PC-3 (cell line): ENCODE data around the gene UQCC2. TPM values are rescaled to one million over a fixed set of nuclear protein-coding genes. Genes with fewer than 3 reads are reported as not detected.

Experiments used
- ATAC-seq: fragments of 200-7000 bp; cut with Tn5 transposase; 2 replicates; pipeline ENCODE4 v1.9.1; 2020; ENCODE audit warnings: mild to moderate bottlenecking, moderate library complexity
- BruUV-seq: library from RNA; stranded (reverse); fragments of 400-500 nt; replicated peaks from 2 replicates; lab custom pipeline; 2021; lab: Mats Ljungman, UMichigan
- CTCF ChIA-PET: fragments of 300-600 bp; sonication (Branson Sonifier 250); formaldehyde crosslinking; loops from one replicate; lab custom pipeline; 2022; ENCODE audit warnings: antibody characterized with exemption; lab: Charles Lee
- POLR2A ChIA-PET: fragments of 300-600 bp; sonication (Branson Sonifier 250); formaldehyde crosslinking; loops from one replicate; lab custom pipeline; 2022; ENCODE audit warnings: antibody characterized with exemption; ENCODE audit not compliant: unreplicated experiment; lab: Charles Lee
- DNase-seq: peaks from one replicate; pipeline ENCODE4 v3.0.0-alpha.2; 2015
- H2AFZ ChIP-seq: fragments of 300-600 bp; sonication (generic); 2 replicates; pipeline ENCODE4 v1.6.0; 2016; ENCODE audit warnings: antibody characterized with exemption, low read length
- H3F3A ChIP-seq: fragments of 300-600 bp; sonication (generic); one replicate; pipeline ENCODE4 v1.6.0; 2017; ENCODE audit warnings: antibody characterized with exemption, low read length, control low read depth, mild to moderate bottlenecking; ENCODE audit not compliant: unreplicated experiment
- H3K27ac ChIP-seq: fragments of 300-600 bp; sonication (generic); 2 replicates; pipeline ENCODE4 v1.5.1; 2016; ENCODE audit warnings: mild to moderate bottlenecking, low read length
- H3K27me3 ChIP-seq: fragments of 300-600 bp; sonication (generic); 2 replicates; pipeline ENCODE4 v1.6.1; 2016; ENCODE audit warnings: low read length, mixed read lengths
- H3K36me3 ChIP-seq: fragments of 300-600 bp; sonication (generic); 2 replicates; pipeline ENCODE4 v1.6.1; 2016; ENCODE audit warnings: low read depth, mixed run types, low read length, mixed read lengths
- H3K4me1 ChIP-seq: fragments of 300-600 bp; sonication (generic); 2 replicates; pipeline ENCODE4 v1.5.1; 2016; ENCODE audit warnings: low read length; ENCODE audit not compliant: insufficient read depth
- H3K4me2 ChIP-seq: fragments of 300-600 bp; sonication (generic); 2 replicates; pipeline ENCODE4 v1.6.0; 2016; ENCODE audit warnings: low read length
- H3K4me3 ChIP-seq: fragments of 300-600 bp; sonication (generic); 2 replicates; pipeline ENCODE4 v1.5.1; 2016; ENCODE audit warnings: mild to moderate bottlenecking, low read length, mixed read lengths
- H3K79me2 ChIP-seq: fragments of 300-600 bp; sonication (generic); 2 replicates; pipeline ENCODE4 v1.6.1; 2017; ENCODE audit warnings: low read length, mixed read lengths
- H3K9ac ChIP-seq: fragments of 300-600 bp; sonication (generic); 2 replicates; pipeline ENCODE4 v1.6.0; 2016; ENCODE audit warnings: mild to moderate bottlenecking, low read length
- H3K9me2 ChIP-seq: fragments of 300-600 bp; sonication (generic); replicated peaks from 2 replicates; pipeline ENCODE4 v1.6.1; 2016; ENCODE audit warnings: mixed run types, low read length, mixed read lengths
- H3K9me3 ChIP-seq: fragments of 300-600 bp; sonication (generic); 2 replicates; pipeline ENCODE4 v1.6.1; 2016; ENCODE audit warnings: low read length, mixed read lengths
- H4K20me1 ChIP-seq: fragments of 300-600 bp; sonication (generic); 2 replicates; pipeline ENCODE4 v1.6.1; 2016; ENCODE audit warnings: low read length, mixed read lengths
- CTCF ChIP-seq: fragments of 300-600 bp; sonication (generic); conservative IDR thresholded peaks from 2 replicates; pipeline ENCODE4 v1.5.1; 2017; ENCODE audit warnings: antibody characterized with exemption, low read depth, mild to moderate bottlenecking, low read length
- EZH2 ChIP-seq: fragments of 300-600 bp; sonication (generic); IDR thresholded peaks from one replicate; pipeline ENCODE4 v1.6.1; 2017; ENCODE audit warnings: antibody characterized with exemption, mild to moderate bottlenecking, low read length; ENCODE audit not compliant: unreplicated experiment
- EZH2phosphoT487 ChIP-seq: fragments of 300-600 bp; sonication (generic); IDR thresholded peaks from 2 replicates; pipeline ENCODE4 v1.6.1; 2018; ENCODE audit warnings: mild to moderate bottlenecking, antibody characterized with exemption, low read length, borderline replicate concordance
- intact Hi-C: fragments of 100-400 bp; cut with micrococcal nuclease; formaldehyde crosslinking; loops from 2 replicates; pipeline ENCODE4 v1.9.0; 2023
- total RNA-seq: library from RNA; depleted of rRNA; stranded (reverse); fragments of >200 nt; gene quantifications from 2 replicates; pipeline ENCODE4 v1.2.3, GENCODE V29; 2014

UQCC2 gene
- total RNA-seq, 1 experiment from 2014 or later, result 107 TPM

DNA sequence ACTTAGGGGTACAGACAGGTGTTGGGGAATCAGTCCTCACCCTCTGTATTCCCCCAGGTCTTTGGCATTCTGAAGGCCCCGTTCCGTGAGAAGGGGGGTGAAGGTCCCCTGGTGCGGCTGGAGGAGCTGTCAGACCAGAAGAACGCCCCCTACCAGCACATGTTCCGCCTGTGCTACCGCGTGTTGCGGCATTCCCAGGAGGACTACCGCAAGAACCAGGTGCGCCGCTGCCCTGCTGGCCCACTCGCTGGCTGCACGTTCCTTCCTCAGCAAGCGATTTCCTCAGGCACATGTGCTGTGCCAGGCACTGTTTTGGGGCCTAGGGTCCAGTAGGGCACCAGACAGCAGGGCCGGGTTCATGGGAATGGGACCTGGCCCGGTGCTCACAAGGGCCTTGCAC, 44.4 kb downstream of the UQCC2 start:
- Histone ChIP-seq H3K4me2 (no peak overlapping the region), H2AFZ (no peak overlapping the region), H3K9me2 (no peaks in the 10 kb centered on the region), H3K36me3 (peaks cover 23% of the 10 kb centered on the region), H3K9ac (no peak overlapping the region), H3F3A (peaks cover 4% of the 10 kb centered on the region), H4K20me1 (no peaks in the 10 kb centered on the region), H3K4me3 (no peak overlapping the region), H3K4me1 (peaks cover 10% of the 10 kb centered on the region), H3K9me3 (no peaks in the 10 kb centered on the region), H3K79me2 (no peaks in the 10 kb centered on the region), H3K27ac (no peak overlapping the region), H3K27me3 (no peaks in the 10 kb centered on the region)
- BruUV-seq, result no TSS peak
- ATAC-seq, result no peak
- ChIA-PET POLR2A (no interaction called here), CTCF (no interaction called here)
- intact Hi-C loops, result no loop called here
- no peak for DNase-seq
- TF ChIP-seq EZH2phosphoT487, result no peak

- no peak overlapping the region for H3K4me2 ChIP-seq
- no peak overlapping the region for H3K9ac ChIP-seq
- H3K4me1 ChIP-seq, result peaks cover 10% of the 10 kb centered on the region
- H2AFZ ChIP-seq, result no peak overlapping the region
- DNase-seq (no peak), ATAC-seq (no peak)
- H3F3A ChIP-seq, result no peaks in the 10 kb centered on the region
- intact Hi-C loops, result no loop called here
- H3K9me2 ChIP-seq, result no peaks in the 10 kb centered on the region
- BruUV-seq, result no TSS peak
- H3K27ac ChIP-seq, result no peak overlapping the region
- H3K27me3 ChIP-seq, result no peaks in the 10 kb centered on the region
- POLR2A ChIA-PET, result no interaction called here
- peaks cover 20% of the 10 kb centered on the region for H3K36me3 ChIP-seq
- H4K20me1 ChIP-seq, result no peaks in the 10 kb centered on the region
- CTCF ChIA-PET, result interaction anchor here (0.6 kb wide), 1 partner anchor 89 kb away, joined by 3 read pairs; no protein-coding TSS in a partner anchor
- TF ChIP-seq CTCF (0 out of 2 replicates have a peak, but pooled peaks have one; percentile 15), EZH2phosphoT487 (no peak), EZH2 (no peak)
- no peaks in the 10 kb centered on the region for H3K79me2 ChIP-seq
- H3K4me3 ChIP-seq, result no peak overlapping the region
- no peaks in the 10 kb centered on the region for H3K9me3 ChIP-seq
Observed at GRCh38 chr6:33665957-33666356, 45.5 kb downstream of the UQCC2 start.

- BruUV-seq, result no TSS peak
- CTCF ChIA-PET, result no interaction called here
- H3K9me3 ChIP-seq, result no peaks in the 10 kb centered on the region
- ATAC-seq, result no peak
- H3K9me2 ChIP-seq, result no peaks in the 10 kb centered on the region
- no peaks in the 10 kb centered on the region for H3K27me3 ChIP-seq
- no peak for TF ChIP-seq EZH2
- TF ChIP-seq CTCF, result no peak
- no peak for TF ChIP-seq EZH2phosphoT487
- H2AFZ ChIP-seq, result no peak overlapping the region
- no peaks in the 10 kb centered on the region for H3K79me2 ChIP-seq
- POLR2A ChIA-PET, result interaction anchor here (0.5 kb wide), 1 partner anchor 58 kb away, joined by 13 read pairs; no protein-coding TSS in a partner anchor
- peaks cover 10% of the 10 kb centered on the region for H3K4me1 ChIP-seq
- H3K36me3 ChIP-seq, result peaks cover 15% of the 10 kb centered on the region
- H3F3A ChIP-seq, result no peaks in the 10 kb centered on the region
- intact Hi-C loops, result no loop called here
- no peak overlapping the region for H3K9ac ChIP-seq
- H4K20me1 ChIP-seq, result no peaks in the 10 kb centered on the region
- no peak overlapping the region for H3K4me3 ChIP-seq
- H3K4me2 ChIP-seq, result no peak overlapping the region
- no peak for DNase-seq
- H3K27ac ChIP-seq, result no peak overlapping the region
Observed at GRCh38 chr6:33664506-33665057, 46.9 kb downstream of the UQCC2 start.
